HEK293T (cell line): ENCODE data around the gene ADIRF.

Source experiments
- CTCF ChIA-PET: fragments of 350-600 bp; formaldehyde crosslinking; extraction: SDS; loops from one replicate; lab custom pipeline; 2021; ENCODE audit warnings: antibody characterized with exemption, inconsistent platforms; lab: Yijun Ruan, JAX
- POLR2A ChIA-PET: fragments of 350-600 bp; formaldehyde crosslinking; extraction: SDS; loops from one replicate; lab custom pipeline; 2020; ENCODE audit warnings: antibody characterized with exemption, inconsistent platforms; lab: Yijun Ruan, JAX
- DNase-seq: peaks from one replicate; pipeline ENCODE4 v3.0.0; 2012; ENCODE audit warnings: mixed read lengths; ENCODE audit errors: extremely low spot score
- ARNT ChIP-seq: fragments of 450-650 bp; IDR thresholded peaks from 2 replicates; pipeline ENCODE4 v1.6.1; 2017; ENCODE audit warnings: mild to moderate bottlenecking
- BHLHE40 ChIP-seq: fragments of 450-650 bp; IDR thresholded peaks from 2 replicates; pipeline ENCODE4 v1.6.1; 2016; ENCODE audit warnings: mild to moderate bottlenecking, moderate library complexity, borderline replicate concordance
- CTBP1 ChIP-seq: fragments of 450-650 bp; IDR thresholded peaks from 2 replicates; pipeline ENCODE4 v1.6.1; 2016; ENCODE audit warnings: borderline replicate concordance
- ELF4 ChIP-seq: fragments of 450-650 bp; IDR thresholded peaks from 2 replicates; pipeline ENCODE4 v1.6.1; 2017; ENCODE audit warnings: antibody characterized with exemption
- FOXA1 ChIP-seq: fragments of 450-650 bp; IDR thresholded peaks from 2 replicates; pipeline ENCODE4 v1.6.1; 2016; ENCODE audit warnings: mild to moderate bottlenecking
- FOXK2 ChIP-seq: fragments of 450-650 bp; IDR thresholded peaks from 2 replicates; pipeline ENCODE4 v1.6.1; 2016; ENCODE audit warnings: mild to moderate bottlenecking
- FOXM1 ChIP-seq: fragments of 450-650 bp; IDR thresholded peaks from 2 replicates; pipeline ENCODE4 v1.6.1; 2017; ENCODE audit warnings: mild to moderate bottlenecking, borderline replicate concordance
- HDGF ChIP-seq: fragments of 450-650 bp; IDR thresholded peaks from 2 replicates; pipeline ENCODE4 v1.6.1; 2017; ENCODE audit warnings: antibody characterized with exemption, borderline replicate concordance
- L3MBTL2 ChIP-seq: fragments of 450-650 bp; conservative IDR thresholded peaks from 2 replicates; pipeline ENCODE4 v1.6.1; 2016; ENCODE audit warnings: mild to moderate bottlenecking
- LEF1 ChIP-seq: fragments of 450-650 bp; IDR thresholded peaks from 2 replicates; pipeline ENCODE4 v1.6.1; 2017; ENCODE audit warnings: mild to moderate bottlenecking, borderline replicate concordance
- NFRKB ChIP-seq: fragments of 450-650 bp; IDR thresholded peaks from 2 replicates; pipeline ENCODE4 v1.6.1; 2016; ENCODE audit warnings: mild to moderate bottlenecking, moderate library complexity
- PKNOX1 ChIP-seq: fragments of 450-650 bp; IDR thresholded peaks from 2 replicates; pipeline ENCODE4 v1.6.1; 2016
- SUZ12 ChIP-seq: fragments of 450-650 bp; IDR thresholded peaks from 2 replicates; pipeline ENCODE4 v1.6.1; 2016; ENCODE audit warnings: mild to moderate bottlenecking
- ZNF384 ChIP-seq: fragments of 450-650 bp; IDR thresholded peaks from 2 replicates; pipeline ENCODE4 v1.6.1; 2016

The ADIRF gene

DNA sequence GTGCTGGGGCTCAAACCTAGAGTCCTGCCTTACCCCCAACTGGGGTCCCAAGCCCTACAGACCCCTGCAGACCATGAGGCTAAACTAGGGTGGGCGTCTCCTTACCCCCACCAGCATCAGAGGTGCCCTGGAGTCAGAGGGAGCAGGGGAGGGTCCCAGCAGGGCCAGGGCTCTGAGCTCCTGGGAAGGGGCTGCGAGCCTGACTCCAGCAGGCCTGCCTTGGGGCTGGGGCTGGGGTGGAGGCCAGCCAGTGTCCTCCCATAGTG lies 8.6 kb upstream of the ADIRF start:
- ChIA-PET CTCF (no interaction called here), POLR2A (no interaction called here)
- DNase-seq = no peak
- TF ChIP-seq L3MBTL2 (no peak), HDGF (no peak), PKNOX1 (no peak), FOXM1 (no peak), ZNF384 (no peak)

GRCh38 chr10:86960003-86960862 lies 8.0 kb upstream of the ADIRF start:
- POLR2A ChIA-PET = no interaction called here

GRCh38 chr10:86960863-86961434 lies 7.3 kb upstream of the ADIRF start:
- ChIA-PET POLR2A (no interaction called here), CTCF (interaction anchor here (0.7 to 1.7 kb wide), 7 partner anchors 15 to 317 kb away, joined by 3 to 6 read pairs (median 4); no protein-coding TSS in a partner anchor)
- TF ChIP-seq FOXK2 (no peak), ELF4 (no peak), FOXA1 (no peak), ARNT (no peak), SUZ12 (no peak), FOXM1 (no peak), ZNF384 (no peak), HDGF (no peak), CTBP1 (no peak), PKNOX1 (no peak), L3MBTL2 (no peak), NFRKB (no peak)
- no peak for DNase-seq

More at GRCh38 chr10:86960003-86960862, 8.0 kb upstream of the ADIRF start:
- peak; percentile 84 for DNase-seq
- CTCF ChIA-PET = interaction anchor here (0.6 to 1.7 kb wide), 9 partner anchors 14 to 1387 kb away, joined by 3 to 6 read pairs (median 4); no protein-coding TSS in a partner anchor
- 0 out of 2 replicates have a peak, but pooled peaks have one; percentile 50 for TF ChIP-seq FOXM1
- TF ChIP-seq SUZ12 = no peak
- TF ChIP-seq FOXK2 = no peak
- no peak for TF ChIP-seq PKNOX1
- TF ChIP-seq NFRKB = no peak

DNA sequence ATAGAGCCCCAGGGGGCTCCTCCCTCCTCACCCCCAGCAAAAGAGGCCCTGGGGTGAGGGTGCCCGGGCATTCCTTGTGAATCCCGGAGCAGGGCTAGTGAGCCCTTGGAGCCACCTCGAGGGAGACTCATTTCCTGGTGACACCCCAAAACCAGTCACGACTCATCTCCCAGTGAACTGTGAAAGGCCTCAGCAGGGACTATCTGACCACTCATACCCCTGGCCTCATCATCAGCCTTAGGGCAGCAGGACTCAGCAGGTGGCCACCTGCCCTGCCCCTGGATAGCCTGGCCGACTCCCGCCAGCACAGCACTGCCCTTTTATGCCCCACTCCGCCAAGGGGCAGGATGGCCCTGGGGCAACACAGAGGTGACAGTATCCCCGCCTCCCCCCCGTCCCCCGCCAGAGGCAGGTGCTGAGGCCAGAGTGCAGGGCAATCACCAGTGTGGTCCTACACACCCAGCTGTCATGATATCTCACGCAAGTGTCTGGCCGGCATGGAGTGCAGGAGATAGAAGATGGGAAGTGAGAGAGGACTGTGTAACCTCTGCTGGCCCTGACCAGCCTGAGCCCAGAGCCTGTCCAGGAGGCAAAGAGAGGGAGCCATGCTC lies 6.7 kb upstream of the ADIRF start:
- POLR2A ChIA-PET = no interaction called here
- TF ChIP-seq ZNF384 (no peak), L3MBTL2 (no peak), PKNOX1 (no peak), FOXK2 (no peak)
- CTCF ChIA-PET = interaction anchor here (1.7 kb wide), 1 partner anchor 268 kb away, joined by 6 read pairs; no protein-coding TSS in a partner anchor
- DNase-seq = no peak

DNA sequence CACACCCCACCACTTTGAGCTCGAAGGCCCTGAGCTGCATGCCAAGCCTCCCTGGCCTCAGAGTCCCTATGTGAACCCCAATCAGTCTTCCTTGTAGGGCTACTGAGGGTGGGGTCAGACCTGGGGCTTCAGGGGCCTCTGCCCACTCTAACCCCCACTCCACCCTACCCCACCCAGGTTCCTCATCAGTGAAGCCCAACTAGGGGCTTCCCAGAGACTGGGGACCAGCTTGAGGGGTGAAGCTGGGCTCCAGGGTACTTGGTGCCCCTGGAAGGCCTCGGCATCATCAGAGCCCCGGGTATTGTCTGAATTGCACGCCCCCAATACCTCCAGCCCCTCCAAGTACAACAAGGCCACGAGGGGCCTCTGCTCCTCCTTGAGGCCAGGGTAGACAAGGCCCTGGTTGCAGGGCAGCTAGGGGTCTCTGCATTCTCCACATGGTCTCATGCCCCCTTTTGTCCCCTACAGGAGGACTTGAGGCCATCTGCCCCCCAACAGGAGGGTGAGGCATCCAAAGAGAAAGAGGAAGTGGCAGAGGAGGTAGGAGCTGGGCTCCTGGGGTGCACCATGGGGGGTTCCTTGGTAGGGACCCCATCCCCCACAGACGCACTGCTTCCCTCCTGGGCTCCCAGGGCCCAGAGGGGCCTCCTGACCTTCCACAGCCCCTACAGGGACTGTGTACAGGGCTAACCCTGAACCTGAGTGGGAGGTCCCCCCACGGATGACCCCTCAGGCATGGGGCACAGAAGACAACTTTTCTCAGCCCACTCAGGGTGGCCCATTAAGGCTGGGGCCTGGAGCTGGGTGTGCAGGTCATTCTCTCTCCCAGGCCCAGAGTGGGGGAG lies 5.9 kb upstream of the ADIRF start:
- no peak for DNase-seq
- ChIA-PET POLR2A (no interaction called here), CTCF (interaction anchor here (1.1 kb wide), 1 partner anchor 269 kb away, joined by 3 read pairs; no protein-coding TSS in a partner anchor)
- no peak for TF ChIP-seq LEF1
- TF ChIP-seq FOXM1 = no peak
- TF ChIP-seq CTBP1 = no peak

GRCh38 chr10:86962981-86963310 lies 5.3 kb upstream of the ADIRF start:
- TF ChIP-seq FOXA1 = no peak
- no peak for TF ChIP-seq BHLHE40
- TF ChIP-seq ZNF384 = no peak
- TF ChIP-seq LEF1 = no peak
- TF ChIP-seq HDGF = no peak
- ChIA-PET CTCF (interaction anchor here (1.1 kb wide), 1 partner anchor 270 kb away, joined by 3 read pairs; no protein-coding TSS in a partner anchor), POLR2A (no interaction called here)
- DNase-seq = no peak
